ENCODE measurements around the gene OTOF.

OTOF gene

DNA sequence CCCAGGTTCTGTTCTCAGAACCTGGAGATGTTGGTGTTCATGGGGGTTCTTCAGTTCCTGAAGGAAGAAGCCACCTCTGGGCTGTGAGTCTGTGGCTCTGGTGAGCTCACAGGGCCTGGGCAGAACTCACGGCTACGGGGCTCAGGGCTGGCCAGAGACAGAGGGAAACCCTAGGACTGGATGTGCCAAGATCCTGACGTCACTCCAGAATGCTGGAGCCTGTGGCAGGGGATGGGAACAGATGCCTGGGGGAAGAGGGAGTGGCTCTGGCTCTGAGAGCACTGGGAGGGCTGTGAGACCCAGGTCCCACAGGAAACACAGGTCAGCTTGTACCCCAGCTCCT is at the start of gene OTOF:
Gene OTOF (minus strand): TSS at position 214 of the 343 bp plus-strand sequence.
- DNase-seq (ENCODE audit: low spot score): no peak

DNA sequence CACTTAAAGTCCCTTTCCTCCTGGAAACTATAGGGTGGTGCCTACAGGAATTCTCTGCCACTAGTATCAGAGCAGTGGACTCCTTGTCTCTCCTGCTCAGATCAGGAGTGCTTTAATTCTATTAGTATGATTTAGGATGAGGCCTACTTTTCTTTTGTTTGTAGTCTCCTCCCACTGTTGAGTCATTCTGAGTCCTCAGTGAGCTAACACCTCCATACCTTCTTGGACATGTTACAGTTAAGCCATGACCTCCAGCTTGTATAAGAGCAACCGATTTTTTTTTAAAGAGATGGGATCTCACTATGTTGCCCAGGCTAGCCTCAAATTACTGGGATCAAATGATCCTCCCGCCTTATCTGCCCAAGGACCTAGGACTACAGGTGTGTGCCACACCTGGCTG is 48.7 kb upstream of the OTOF start:
- no peak for DNase-seq (ENCODE audit: low spot score)

DNA sequence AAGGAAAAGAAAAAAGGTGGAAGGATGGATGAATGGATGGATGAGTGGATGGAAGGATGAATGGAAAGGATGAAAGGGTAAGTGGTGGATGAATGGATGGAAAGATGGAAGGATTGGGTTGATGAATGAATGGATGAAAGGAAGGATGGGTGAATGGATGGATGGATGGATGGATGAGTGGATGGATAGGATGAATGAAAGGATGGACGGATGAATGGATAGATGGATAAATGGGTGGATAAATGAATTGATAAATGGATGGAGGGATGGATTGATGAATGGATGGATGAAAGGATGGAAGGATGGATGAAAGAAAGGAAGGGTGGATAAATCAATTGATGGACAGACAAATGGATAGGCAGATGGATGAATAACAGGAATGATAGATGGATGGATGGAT is 48.2 kb upstream of the OTOF start:
- DNase-seq (ENCODE audit: low spot score): no peak

DNA sequence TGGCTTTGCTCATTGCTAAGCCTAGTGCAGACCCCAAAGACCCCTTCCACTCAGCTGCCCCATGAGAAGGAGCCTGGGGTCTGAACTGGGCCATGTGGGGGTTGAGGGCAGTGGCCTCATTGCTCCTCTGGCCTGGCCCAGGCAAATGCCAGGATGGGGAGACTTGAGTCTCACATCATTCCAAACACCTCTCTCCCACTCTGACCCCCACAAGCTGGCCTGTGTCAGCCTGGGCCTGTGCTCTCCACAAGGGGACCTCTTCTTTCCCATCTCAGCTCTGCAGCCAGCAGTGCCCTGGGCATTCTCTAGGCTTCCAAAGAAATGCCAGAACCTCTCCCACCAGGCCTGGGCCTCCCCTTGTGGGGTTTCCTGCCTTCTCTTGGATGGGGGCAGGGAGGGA is 45.8 kb upstream of the OTOF start:
- DNase-seq (ENCODE audit: low spot score): no peak

DNA sequence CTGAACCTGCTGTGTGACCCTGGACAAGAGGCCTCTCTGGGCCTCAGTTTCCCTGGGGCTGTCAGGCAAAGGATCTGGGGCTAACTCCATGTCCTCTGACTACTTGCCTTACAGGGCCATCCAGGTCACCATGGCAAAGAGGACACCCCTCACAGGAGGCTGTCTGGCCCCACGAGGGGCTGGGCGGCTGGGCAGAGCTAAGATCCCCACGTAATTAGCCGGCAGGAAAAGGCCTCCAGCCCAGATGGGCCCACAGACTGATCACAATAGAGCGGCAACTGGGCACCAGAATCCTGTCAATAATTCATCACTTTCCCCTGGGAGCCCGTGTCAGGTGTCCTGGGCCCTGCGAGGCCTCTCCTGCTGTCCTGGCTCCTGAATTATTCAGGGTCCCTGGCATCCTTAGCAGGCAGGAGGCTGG is 44.8 kb upstream of the OTOF start:
- no peak for DNase-seq (ENCODE audit: low spot score)

DNA sequence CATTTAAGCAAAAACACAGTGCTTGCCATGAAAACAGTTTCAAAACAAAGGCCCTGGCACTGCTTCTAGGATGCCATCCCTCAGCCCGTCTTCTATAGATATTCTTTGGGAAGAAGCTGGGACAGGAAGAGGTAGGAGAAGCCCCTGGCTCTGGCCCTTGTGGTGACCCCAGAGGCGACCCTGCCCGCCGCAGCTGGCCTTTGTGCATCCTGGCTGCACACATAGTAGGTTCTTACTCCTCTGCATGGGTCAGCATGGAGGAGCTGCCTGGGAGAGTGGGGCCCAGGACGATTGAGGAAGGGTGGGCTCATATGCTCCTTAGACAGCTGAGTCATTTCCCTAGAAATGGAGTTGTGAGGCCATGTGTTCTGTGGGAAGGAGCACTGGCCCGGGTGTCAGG is 44.4 kb upstream of the OTOF start:
- no peak for DNase-seq (ENCODE audit: low spot score)

DNA sequence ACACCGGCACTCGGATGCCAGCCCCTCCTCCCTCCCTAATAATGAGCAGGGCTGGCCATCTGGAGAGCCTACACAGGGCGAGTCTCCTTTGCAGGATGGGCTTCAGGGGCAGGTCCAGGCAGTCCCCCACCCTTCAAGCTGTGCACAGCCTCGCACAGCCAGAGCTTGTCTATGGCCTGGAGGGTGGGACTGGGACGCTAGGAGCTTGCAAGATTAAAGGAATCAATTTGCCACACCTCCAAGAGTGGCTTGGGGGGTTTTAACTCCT is 43.9 kb upstream of the OTOF start:
- DNase-seq (ENCODE audit: low spot score): no peak

DNA sequence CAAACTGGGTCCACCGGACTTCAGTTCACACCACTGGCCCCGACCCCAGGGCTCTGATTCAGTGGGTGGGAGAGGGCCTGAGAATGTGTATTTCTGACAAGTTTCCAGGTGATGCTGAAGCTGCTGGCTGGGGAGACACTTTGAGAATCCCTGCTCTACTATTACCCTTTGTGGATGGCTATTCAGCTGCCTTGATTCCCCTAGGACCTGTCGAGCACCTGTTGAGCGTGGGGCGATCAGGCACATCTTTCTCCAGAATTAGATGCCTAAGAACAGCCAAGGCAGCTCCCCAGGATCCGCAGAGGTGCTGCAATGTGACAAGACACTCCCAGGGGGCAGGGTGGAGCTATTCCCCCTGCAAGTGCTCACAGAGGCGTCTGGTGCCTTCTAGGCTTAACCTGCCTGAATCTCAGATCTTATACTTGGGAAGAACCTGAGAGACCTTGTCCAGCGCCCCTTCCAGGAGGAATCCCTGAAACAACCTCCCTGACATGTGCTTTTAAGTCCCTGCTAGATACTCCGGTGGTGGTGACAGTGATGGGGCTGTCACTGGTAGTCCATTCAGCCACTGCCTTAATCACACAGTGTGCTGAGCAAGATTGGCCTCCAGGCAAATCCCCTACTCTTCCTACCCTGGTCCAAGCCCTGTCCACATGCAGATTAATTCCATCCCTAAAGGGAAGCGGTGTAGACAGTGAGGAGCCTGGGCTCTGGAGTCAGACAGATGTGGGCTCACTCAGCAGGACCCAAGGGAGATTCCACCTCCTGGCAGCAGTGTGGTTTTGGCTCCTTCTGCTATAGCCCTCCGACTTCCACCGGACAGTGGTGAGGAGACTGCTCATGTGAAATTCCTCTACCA is 43.4 kb upstream of the OTOF start:
- peak; percentile 18 for DNase-seq (ENCODE audit: low spot score)

DNA sequence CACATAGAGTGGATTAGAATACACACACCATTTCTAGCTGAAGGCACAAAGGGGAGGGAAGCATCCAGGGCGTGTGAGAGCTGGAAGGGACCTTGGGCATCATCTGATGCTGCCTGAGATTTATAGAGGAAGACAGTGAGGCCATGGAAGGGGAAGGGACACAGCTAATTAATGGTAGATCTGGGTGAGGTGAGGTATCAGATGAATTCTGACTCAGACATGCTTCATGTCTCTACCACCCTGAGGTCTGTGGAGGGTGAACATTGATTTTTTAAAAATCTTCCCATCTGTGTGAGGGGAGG is 42.2 kb upstream of the OTOF start:
- no peak for DNase-seq (ENCODE audit: low spot score)

DNA sequence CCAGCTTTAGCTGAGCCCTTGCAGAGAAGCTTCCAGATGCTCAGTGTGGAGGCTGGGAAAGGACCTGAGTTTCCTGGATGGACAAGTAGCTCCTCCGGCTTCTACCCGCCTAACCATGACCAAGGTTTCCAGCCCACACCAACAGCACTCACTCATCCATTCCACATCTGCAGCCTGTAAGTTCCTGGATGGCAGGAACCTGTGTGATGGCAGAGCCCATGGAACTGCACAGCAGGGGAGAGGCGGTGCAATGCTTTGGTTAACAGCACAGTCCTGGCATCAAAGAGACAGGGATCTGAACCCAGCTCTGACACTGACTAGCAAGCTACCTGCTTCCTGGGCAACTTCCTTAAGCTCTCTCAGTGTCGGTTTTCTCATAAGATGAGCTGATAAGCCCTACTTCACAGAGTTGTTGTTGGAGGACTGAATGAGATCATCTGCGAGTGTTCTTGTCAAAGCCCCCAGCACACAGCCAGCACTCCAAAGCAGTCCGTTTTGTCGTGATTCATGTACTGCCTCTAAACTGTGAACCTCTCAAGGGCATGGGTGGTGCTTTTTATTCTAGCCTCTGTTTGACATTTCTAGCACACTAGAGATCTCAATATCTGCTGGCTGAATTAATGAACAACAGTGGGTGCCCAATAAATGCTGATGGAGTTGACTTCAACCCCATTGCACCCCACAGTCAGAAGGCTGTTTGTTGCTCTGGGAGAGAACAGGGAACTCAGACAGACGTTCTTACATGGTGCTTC is 41.6 kb upstream of the OTOF start:
- no peak for DNase-seq (ENCODE audit: low spot score)

DNA sequence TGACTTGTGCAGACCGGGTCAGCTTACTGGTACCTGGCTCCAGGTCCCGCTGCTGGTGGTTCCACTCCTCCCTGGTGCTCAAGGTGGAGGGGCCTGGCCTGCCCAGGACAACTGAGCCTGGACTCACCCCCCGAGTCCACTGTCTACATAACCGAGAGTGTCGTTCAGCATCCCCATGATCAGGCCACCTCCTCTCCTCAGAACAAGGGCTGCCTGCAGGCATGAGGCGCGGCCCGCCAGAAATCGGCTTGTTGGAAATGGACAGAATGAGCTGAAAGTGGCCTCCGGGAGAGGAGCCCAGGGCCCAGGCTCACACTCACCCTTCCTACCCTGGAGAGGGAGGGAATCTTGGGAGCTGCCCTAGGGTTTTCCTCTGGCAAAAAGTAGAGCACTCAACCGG is 38.9 kb upstream of the OTOF start:
- DNase-seq (ENCODE audit: low spot score): no peak

DNA sequence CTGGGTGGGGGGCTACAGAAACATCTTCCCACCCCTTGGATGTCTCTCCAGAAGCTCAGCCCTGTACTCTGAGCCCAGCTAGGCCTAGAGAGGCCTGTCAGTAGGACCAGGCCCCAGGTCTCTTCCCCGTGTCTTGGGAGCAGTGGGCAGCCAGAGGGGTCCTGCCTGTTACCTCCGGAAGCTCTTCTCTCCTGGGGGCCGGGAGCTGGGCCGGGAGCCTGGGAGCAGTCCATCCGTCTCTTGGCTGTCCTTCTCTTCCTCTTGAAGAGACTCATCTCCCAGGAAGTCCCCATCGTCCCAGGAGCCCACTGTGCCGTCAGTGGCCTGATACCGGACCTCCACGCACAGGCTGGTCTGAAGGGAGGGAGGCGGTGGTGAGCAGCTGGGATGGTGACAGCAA is 38.3 kb upstream of the OTOF start:
- no peak for DNase-seq (ENCODE audit: low spot score)

DNA sequence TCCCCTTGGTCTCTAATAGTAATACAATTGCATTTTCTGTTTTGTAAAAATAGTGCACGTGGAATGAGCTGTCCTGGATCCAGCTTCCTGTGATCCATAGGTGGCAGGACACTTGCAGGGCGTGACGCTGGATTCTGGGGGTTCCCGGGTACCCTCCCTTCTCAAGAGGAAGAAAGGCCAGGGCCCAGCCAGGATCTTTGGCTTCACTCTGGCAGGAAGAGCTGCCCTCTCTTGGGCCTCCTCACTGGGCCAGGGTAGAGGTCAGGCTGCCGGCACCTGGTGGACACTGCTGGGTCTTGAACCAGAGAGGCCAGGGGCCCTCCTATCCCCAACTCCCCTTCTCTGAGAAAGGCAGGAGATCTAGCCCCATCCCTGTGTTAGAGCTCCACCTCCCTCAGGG is 37.8 kb upstream of the OTOF start:
- DNase-seq (ENCODE audit: low spot score): no peak

DNA sequence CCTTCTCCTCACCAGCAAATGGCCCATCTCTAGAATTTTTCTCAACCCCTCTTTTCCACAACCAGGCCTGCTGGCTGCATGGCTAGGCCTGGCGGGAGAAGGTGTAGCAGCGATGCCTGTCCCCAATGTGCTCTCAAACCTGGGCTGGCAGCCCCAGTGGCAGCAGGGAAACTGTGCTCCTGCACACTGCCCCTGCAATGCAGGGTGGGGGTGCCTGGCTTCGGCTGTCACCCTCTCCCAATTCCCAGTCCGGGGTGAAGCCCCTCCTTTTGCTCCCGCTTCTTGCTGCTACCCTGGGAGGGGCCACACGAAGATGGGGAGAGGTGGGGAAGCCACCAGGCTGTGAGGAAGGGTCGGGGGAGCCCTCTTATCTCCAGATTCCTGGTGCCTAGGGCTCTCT is 36.1 kb upstream of the OTOF start:
- DNase-seq (ENCODE audit: low spot score): no peak

DNA sequence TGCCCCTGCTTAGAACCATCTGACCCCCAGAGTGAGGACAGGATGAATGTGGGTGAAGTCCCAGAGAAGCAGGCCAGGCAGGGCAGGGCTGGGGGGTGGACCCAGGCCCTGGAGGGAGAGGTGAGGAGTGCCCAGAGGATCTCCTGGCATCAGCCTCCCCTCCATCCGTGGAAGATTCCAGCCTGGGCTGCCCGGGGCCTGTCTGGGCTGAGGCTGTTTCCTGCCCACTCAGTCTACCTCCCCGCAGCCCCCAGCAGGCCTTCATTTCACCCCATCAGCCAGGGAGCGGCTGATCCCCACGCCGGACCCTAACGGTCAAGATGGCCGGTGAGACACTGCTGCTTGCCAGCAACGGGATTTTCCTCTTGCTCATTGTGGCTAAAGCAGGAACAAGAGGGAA is 35.3 kb upstream of the OTOF start:
- no peak for DNase-seq (ENCODE audit: low spot score)

DNA sequence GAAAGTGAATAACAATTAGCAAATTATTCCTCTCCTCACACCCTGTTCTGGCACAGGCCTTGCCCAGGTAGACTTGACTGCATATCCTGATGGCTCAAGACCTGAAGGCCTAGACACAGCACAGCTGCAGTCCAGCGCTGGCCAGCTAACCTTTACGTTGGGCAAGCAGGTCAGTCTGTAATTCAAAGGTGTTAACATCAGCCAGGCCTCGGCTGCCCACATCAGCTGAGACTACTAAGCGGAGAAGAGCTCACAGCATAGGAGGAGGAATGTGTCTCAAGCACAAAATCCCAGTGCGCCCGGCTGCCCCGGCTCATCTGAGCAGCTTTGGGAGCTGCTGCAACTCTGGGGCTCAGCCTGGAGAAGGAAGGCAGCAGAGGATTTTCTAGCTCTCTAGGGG is 33.5 kb upstream of the OTOF start:
- no peak for DNase-seq (ENCODE audit: low spot score)

DNA sequence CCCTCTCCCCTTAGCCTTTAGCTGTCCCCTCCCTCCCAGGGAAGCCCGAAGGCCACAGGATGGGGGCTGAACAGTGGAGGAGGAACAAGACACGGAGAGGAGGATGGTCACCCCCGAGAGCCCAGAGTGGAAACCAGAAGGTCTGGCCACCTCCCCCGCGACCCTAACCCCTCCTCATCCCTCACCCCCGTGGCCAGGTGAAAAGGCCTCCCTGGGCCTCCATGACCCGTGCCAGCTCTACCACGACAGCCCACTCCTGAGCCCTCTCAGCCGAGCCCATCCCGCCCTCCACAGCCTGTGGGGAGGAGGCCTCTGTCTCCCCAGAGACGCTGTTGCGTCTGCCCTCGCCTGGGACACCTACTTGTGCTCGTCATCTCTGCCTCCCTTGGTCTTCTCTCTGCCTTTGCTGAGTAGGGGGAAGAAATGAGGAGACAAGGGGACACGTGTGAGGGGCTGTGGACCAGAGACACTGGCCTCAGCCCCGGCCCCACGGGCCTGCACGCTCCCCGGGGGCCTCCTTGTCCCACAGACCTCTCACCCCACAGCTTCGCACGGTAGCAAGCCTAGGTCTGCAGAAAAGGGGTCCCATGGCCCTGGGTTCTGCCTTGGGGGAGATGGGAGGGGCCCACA is 32.5 kb upstream of the OTOF start:
- no peak for DNase-seq (ENCODE audit: low spot score)

DNA sequence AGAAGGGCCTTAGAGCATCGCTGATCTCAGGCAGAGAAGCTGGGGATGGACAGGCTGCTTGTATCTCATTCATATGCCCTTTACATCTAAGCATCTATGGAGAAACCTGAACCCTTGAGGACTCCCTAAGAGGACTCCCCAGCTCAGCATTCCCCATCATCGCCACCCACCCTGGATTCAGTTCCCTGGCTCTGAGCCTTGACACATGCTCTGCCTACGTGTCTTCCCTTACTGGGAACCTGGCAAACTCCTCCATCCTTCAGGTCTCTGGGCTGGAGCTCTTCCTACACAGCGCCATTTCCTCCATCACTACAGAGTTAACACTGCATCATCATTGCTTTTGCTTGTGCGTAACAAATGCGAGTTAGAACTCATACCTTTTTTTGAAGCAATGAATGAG is 31.2 kb upstream of the OTOF start:
- no peak for DNase-seq (ENCODE audit: low spot score)

DNA sequence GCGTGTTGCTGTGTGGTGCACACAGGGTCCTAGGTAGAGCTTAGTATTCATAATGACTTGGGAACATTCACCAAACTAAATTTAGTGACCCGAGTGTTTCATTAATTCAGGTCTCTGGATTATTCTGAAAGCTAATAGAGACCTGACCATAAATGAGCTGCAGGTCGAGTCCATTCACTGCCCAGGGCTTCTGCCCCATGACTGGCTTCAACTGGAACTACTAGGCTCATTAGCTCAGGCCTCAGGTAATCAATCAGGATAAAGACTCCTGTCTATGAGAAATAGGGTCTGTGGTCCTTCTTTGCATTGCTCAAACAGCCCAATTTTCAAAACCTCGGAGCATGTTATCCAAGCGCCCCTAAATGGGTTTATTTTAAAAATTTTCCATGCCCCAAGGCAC is 30.0 kb upstream of the OTOF start:
- DNase-seq (ENCODE audit: low spot score): no peak

DNA sequence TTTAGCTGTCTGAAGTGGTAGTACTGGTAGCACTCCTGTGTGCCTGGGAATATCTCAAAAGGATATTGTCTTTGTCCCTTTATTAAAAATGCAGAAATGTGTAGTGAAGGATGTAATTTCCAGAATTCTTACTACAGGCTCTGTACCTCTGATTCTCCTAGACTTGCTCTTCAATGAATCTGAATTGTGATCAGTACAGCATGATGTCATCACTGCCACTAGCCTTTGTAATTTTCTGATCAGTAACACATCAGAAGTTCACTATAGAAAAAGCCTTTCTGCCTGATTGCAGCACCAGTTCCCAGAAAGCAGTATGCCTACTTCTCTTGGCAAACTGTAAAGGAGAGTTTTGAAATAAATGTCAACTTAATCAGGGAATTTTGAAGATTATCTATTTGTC is 29.2 kb upstream of the OTOF start:
- no peak for DNase-seq (ENCODE audit: low spot score)

DNA sequence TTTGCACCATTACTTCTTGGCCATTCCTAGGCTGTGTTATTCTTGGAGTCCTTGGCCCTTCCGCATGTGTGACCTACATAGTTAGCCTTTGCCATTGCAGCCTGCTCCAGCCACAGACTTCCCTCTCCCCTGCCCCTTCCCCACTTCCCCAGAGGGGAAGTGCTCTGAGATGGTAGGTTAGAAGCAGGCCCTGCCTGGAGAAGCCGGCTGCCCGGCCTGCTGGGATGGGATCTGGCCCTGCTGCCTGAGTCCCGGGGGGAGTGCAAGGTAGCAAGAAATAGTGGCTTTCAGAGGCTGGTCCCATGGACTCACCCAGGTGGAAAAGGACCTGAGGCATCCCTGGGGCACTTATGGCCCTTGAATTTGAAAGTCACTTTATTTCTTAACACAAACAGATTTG is 28.4 kb upstream of the OTOF start:
- no peak for DNase-seq (ENCODE audit: low spot score)

DNA sequence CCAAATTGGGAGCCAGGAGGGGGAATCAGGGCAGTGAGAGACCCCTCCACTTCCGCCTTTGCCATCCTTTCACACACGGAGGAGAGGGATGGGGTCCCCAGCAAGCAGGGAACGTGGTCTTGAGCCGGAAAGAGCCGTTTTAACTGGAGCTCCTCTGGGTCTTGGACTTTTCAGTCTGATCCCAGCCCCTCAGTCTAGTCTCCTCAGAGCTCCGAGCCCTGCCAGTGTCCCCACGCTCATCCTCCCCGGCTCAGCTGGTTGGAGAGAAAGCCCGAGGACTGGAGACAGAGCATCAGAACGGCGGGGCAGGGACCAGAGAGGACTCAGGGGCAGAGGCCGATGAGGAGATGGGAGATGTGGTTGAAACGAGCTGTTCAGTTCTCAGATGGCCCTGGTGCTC is 26.1 kb upstream of the OTOF start:
- no peak for DNase-seq (ENCODE audit: low spot score)

DNA sequence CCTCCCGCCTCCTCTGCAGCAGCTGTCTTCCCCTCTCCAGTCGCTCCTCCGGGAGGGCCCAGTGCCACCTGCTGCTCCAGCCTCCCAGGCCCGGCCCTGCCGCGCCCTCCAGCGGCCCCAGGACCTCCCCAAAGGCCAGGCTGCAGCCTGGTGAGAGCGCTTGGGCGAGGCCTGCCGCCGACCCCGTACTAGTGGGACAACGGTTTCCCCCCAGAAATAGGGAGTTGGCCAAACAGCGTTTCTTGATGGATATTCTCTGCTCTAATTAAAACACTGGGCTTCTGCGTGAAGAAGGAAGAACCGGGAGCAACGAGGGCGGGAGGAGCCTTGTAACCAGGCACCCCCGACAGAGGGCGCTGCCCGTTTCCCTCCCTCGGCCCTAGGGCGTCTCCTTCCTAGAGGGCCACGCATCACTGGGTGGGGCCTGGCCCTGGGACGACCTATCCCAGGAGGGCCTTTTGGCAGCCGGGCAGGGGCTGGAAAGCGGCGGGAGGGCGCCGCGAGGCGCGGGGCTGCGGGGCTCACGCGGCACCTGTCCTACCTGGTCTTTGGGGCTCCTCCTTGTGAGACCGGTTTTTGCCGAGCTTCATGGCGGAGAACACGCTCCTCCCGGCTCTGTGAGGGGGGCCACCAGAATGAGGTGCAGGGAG is 25.4 kb upstream of the OTOF start:
- DNase-seq (ENCODE audit: low spot score): peak; percentile 83
